DOHH2 (cell line): ENCODE data around the gene P2RY6.

Experiments
- H3F3A ChIP-seq: fragments of 200-600 bp; sonication (generic), shearing (Covaris generic); 2 replicates; pipeline ENCODE4 v1.6.0; 2016; ENCODE audit warnings: antibody characterized with exemption, mild to moderate bottlenecking; ENCODE audit not compliant: control insufficient read depth, insufficient read depth
- H3K27ac ChIP-seq: fragments of 200-600 bp; sonication (generic); 2 replicates; pipeline ENCODE4 v1.5.1; 2014; ENCODE audit warnings: low read depth, mild to moderate bottlenecking, low read length, moderate library complexity
- H3K27me3 ChIP-seq: fragments of 200-600 bp; sonication (generic); 2 replicates; pipeline ENCODE4 v1.6.1; 2014; ENCODE audit warnings: mild to moderate bottlenecking, low read length, mixed read lengths; ENCODE audit not compliant: control insufficient read depth
- H3K36me3 ChIP-seq: fragments of 200-600 bp; sonication (generic); 2 replicates; pipeline ENCODE4 v1.6.1; 2014; ENCODE audit warnings: mild to moderate bottlenecking, low read length, moderate library complexity, mixed read lengths; ENCODE audit not compliant: control insufficient read depth
- H3K4me1 ChIP-seq: fragments of 200-600 bp; sonication (generic); 2 replicates; pipeline ENCODE4 v1.6.1; 2014; ENCODE audit warnings: mild to moderate bottlenecking, low read length, mixed read lengths; ENCODE audit not compliant: control insufficient read depth
- H3K4me2 ChIP-seq: fragments of 200-600 bp; sonication (generic); 2 replicates; pipeline ENCODE4 v1.6.0; 2014; ENCODE audit warnings: mild to moderate bottlenecking, low read length, moderate library complexity
- H3K4me3 ChIP-seq: fragments of 200-600 bp; sonication (generic); 2 replicates; pipeline ENCODE4 v1.5.1; 2014; ENCODE audit warnings: mild to moderate bottlenecking, low read length, mixed read lengths
- H3K79me2 ChIP-seq: fragments of 200-600 bp; sonication (generic); 2 replicates; pipeline ENCODE4 v1.6.1; 2014; ENCODE audit warnings: mild to moderate bottlenecking, low read length, mixed read lengths; ENCODE audit not compliant: control insufficient read depth
- H3K9me2 ChIP-seq: fragments of 200-600 bp; sonication (generic); replicated peaks from 2 replicates; pipeline ENCODE4 v1.6.1; 2014; ENCODE audit warnings: mild to moderate bottlenecking, low read length, mixed read lengths; ENCODE audit not compliant: control insufficient read depth
- H3K9me3 ChIP-seq: fragments of 200-600 bp; sonication (generic); 2 replicates; pipeline ENCODE4 v1.6.1; 2014; ENCODE audit warnings: antibody characterized with exemption, low read length, mixed read lengths; ENCODE audit not compliant: control insufficient read depth, insufficient read depth
- H4K20me1 ChIP-seq: fragments of 200-600 bp; sonication (generic); 2 replicates; pipeline ENCODE4 v1.6.0; 2014; ENCODE audit warnings: low read depth, mild to moderate bottlenecking, antibody characterized with exemption, low read length, moderate library complexity; ENCODE audit not compliant: control insufficient read depth, insufficient read depth
- CTCF ChIP-seq: fragments of 200-600 bp; sonication (generic); IDR thresholded peaks from one replicate; pipeline ENCODE4 v1.5.1; 2014; ENCODE audit warnings: antibody characterized with exemption, mild to moderate bottlenecking, low read depth, low read length; ENCODE audit not compliant: poor library complexity, severe bottlenecking
- EZH2phosphoT487 ChIP-seq: fragments of 200-600 bp; sonication (generic); IDR thresholded peaks from 2 replicates; pipeline ENCODE4 v1.6.1; 2017; ENCODE audit warnings: borderline replicate concordance, mild to moderate bottlenecking, antibody characterized with exemption, low read length, moderate library complexity, mixed read lengths

Gene P2RY6

GRCh38 chr11:73325036-73325981, 53.2 kb downstream of the P2RY6 start:
- Histone ChIP-seq H3K27me3 (no peaks in the 10 kb centered on the region), H3K4me1 (peaks cover 37% of the 10 kb centered on the region), H3K79me2 (no peaks in the 10 kb centered on the region), H3K9me3 (no peaks in the 10 kb centered on the region), H4K20me1 (no peaks in the 10 kb centered on the region), H3F3A (0 out of 2 replicates have a peak, but pooled peaks cover 2% of the 10 kb centered on the region), H3K9me2 (no peaks in the 10 kb centered on the region), H3K4me2 (no peak overlapping the region), H3K27ac (no peak overlapping the region), H3K36me3 (no peaks in the 10 kb centered on the region), H3K4me3 (no peak overlapping the region)
- TF ChIP-seq EZH2phosphoT487: no peak
- TF ChIP-seq CTCF: no peak

- peaks cover 24% of the 10 kb centered on the region for H3K4me1 ChIP-seq
- no peaks in the 10 kb centered on the region for H3K36me3 ChIP-seq
- H3K4me2 ChIP-seq: no peak overlapping the region
- H3K4me3 ChIP-seq: no peak overlapping the region
- 0 out of 2 replicates have a peak, but pooled peaks cover 2% of the 10 kb centered on the region for H3F3A ChIP-seq
- H3K27me3 ChIP-seq: no peaks in the 10 kb centered on the region
- H3K27ac ChIP-seq: no peak overlapping the region
- TF ChIP-seq EZH2phosphoT487: no peak
- TF ChIP-seq CTCF: no peak
- no peaks in the 10 kb centered on the region for H3K9me3 ChIP-seq
- no peaks in the 10 kb centered on the region for H3K9me2 ChIP-seq
- no peaks in the 10 kb centered on the region for H4K20me1 ChIP-seq
- H3K79me2 ChIP-seq: no peaks in the 10 kb centered on the region
Observed at GRCh38 chr11:73326929-73327811, 55.0 kb downstream of the P2RY6 start.

- no peak for TF ChIP-seq CTCF
- TF ChIP-seq EZH2phosphoT487: no peak
- Histone ChIP-seq H3K27me3 (no peaks in the 10 kb centered on the region), H3K4me1 (peaks cover 17% of the 10 kb centered on the region), H3K79me2 (no peaks in the 10 kb centered on the region), H3F3A (0 out of 2 replicates have a peak, but pooled peaks cover 2% of the 10 kb centered on the region), H3K9me2 (no peaks in the 10 kb centered on the region), H3K36me3 (no peaks in the 10 kb centered on the region), H3K27ac (no peak overlapping the region), H4K20me1 (no peaks in the 10 kb centered on the region), H3K4me3 (no peak overlapping the region), H3K9me3 (no peaks in the 10 kb centered on the region), H3K4me2 (no peak overlapping the region)
Observed at GRCh38 chr11:73327812-73328364, 55.8 kb downstream of the P2RY6 start.
